Subcutaneous abdominal adipose tissue (tissue), 5 donors: ENCODE data around the gene EME1.
"Not testable (repeated sequence)": the region's sequence is repeated elsewhere in the genome, so short reads cannot be mapped to it uniquely, and the experiment has no call there.

Experiments used
- H3K27ac ChIP-seq: one replicate; pipeline ENCODE4 v1.7.0; 2013; ENCODE audit warnings: low read depth, mild to moderate bottlenecking, inconsistent platforms, low read length, moderate library complexity
- H3K27me3 ChIP-seq, 5 donors: one replicate each; pipeline ENCODE4 v1.7.0; 2013; ENCODE audit warnings: low read length in 5 of 5, inconsistent platforms in 1 of 5; ENCODE audit not compliant: control insufficient read depth in 5 of 5, insufficient read depth in 4 of 5
- H3K36me3 ChIP-seq, 5 donors: one replicate each; pipeline ENCODE4 v1.7.0; 2013; ENCODE audit warnings: low read length in 5 of 5; ENCODE audit not compliant: control insufficient read depth in 5 of 5, insufficient read depth in 5 of 5
- H3K4me1 ChIP-seq, 5 donors: one replicate each; pipeline ENCODE4 v1.7.0; 2013; ENCODE audit warnings: low read length in 5 of 5, mild to moderate bottlenecking in 3 of 5, moderate library complexity in 1 of 5; ENCODE audit not compliant: control insufficient read depth in 5 of 5, insufficient read depth in 5 of 5
- H3K4me3 ChIP-seq, 5 donors: one replicate each; pipeline ENCODE4 v1.7.0; 2013; ENCODE audit warnings: low read length in 5 of 5, low read depth in 1 of 5
- H3K9ac ChIP-seq, 5 donors: one replicate each; pipeline ENCODE4 v1.7.0; 2013; ENCODE audit warnings: low read length in 5 of 5, mild to moderate bottlenecking in 4 of 5, moderate library complexity in 3 of 5
- H3K9me3 ChIP-seq, 5 donors: one replicate each; pipeline ENCODE4 v1.7.0; 2013; ENCODE audit warnings: low read length in 5 of 5; ENCODE audit not compliant: control insufficient read depth in 5 of 5
- donor health status: healthy.
- donor health status: healthy.
- donor health status: healthy.
- donor health status: healthy.
- donor health status: healthy.

EME1 gene

GRCh38 chr17:50388728-50389127 lies 15.7 kb downstream of the EME1 start:
- no peak overlapping the region for H3K4me3 ChIP-seq

GRCh38 chr17:50389534-50389933 lies 16.5 kb downstream of the EME1 start:
- no peaks in the 10 kb centered on the region for H3K9me3 ChIP-seq
- no peak overlapping the region for H3K4me3 ChIP-seq
- no peak overlapping the region for H3K27ac ChIP-seq
- peaks cover 49 to 99% (median 97%) of the 10 kb centered on the region in 5 donors for H3K36me3 ChIP-seq
- H3K4me1 ChIP-seq = peaks cover 2 to 9% (median 5%) of the 10 kb centered on the region in 5 donors
- no peak overlapping the region for H3K9ac ChIP-seq
- no peaks in the 10 kb centered on the region for H3K27me3 ChIP-seq

More at GRCh38 chr17:50388728-50389127, 15.7 kb downstream of the EME1 start:
- Histone ChIP-seq H3K27me3 (no peaks in the 10 kb centered on the region), H3K9me3 (no peaks in the 10 kb centered on the region), H3K36me3 (peaks cover 44 to 99% (median 96%) of the 10 kb centered on the region in 5 donors), H3K4me1 (peaks cover 2 to 8% (median 5%) of the 10 kb centered on the region in 5 donors), H3K27ac (no peak overlapping the region), H3K9ac (peak overlapping the region in 1 of 5 donors; percentile 9)

- H3K36me3 ChIP-seq = peaks cover 35 to 74% (median 70%) of the 10 kb centered on the region in 5 donors
- no peak overlapping the region for H3K27ac ChIP-seq
- H3K4me3 ChIP-seq = no peak overlapping the region
- no peaks in the 10 kb centered on the region for H3K9me3 ChIP-seq
- H3K4me1 ChIP-seq = peaks cover 9 to 27% (median 23%) of the 10 kb centered on the region in 5 donors
- no peak overlapping the region for H3K9ac ChIP-seq
- no peaks in the 10 kb centered on the region for H3K27me3 ChIP-seq
These were observed 19.6 kb downstream of the EME1 start for GRCh38 chr17:50392621-50393020.

GRCh38 chr17:50393700-50394099 lies 20.7 kb downstream of the EME1 start:
- peaks cover 33 to 63% (median 59%) of the 10 kb centered on the region in 5 donors for H3K36me3 ChIP-seq

GRCh38 chr17:50394711-50395110 lies 21.7 kb downstream of the EME1 start:
- H3K9me3 ChIP-seq = no peaks in the 10 kb centered on the region

More at GRCh38 chr17:50393700-50394099, 20.7 kb downstream of the EME1 start:
- H3K9me3 ChIP-seq = no peaks in the 10 kb centered on the region
- H3K4me3 ChIP-seq = no peak overlapping the region
- H3K9ac ChIP-seq = no peak overlapping the region
- H3K27ac ChIP-seq = no peak overlapping the region
- no peaks in the 10 kb centered on the region for H3K27me3 ChIP-seq
- H3K4me1 ChIP-seq = peaks cover 9 to 30% (median 27%) of the 10 kb centered on the region in 5 donors

GRCh38 chr17:50396261-50397110 lies 23.5 kb downstream of the EME1 start:
- H3K36me3 ChIP-seq = peaks cover 16 to 36% (median 34%) of the 10 kb centered on the region in 5 donors
- H3K9me3 ChIP-seq = no peaks in the 10 kb centered on the region
- H3K4me1 ChIP-seq = peaks cover 9 to 30% (median 27%) of the 10 kb centered on the region in 5 donors
- H3K27ac ChIP-seq = peak overlapping the region; percentile 89
- peak overlapping the region; percentile 93 to 100 (median 99) for H3K9ac ChIP-seq
- peak overlapping the region; percentile 92 to 96 (median 93) for H3K4me3 ChIP-seq
- H3K27me3 ChIP-seq = no peaks in the 10 kb centered on the region

More at GRCh38 chr17:50394711-50395110, 21.7 kb downstream of the EME1 start:
- Histone ChIP-seq H3K9ac (peak overlapping the region in 1 of 5 donors; percentile 9), H3K4me1 (peaks cover 9 to 30% (median 27%) of the 10 kb centered on the region in 5 donors), H3K36me3 (peaks cover 28 to 53% (median 50%) of the 10 kb centered on the region in 5 donors), H3K27ac (no peak overlapping the region), H3K27me3 (no peaks in the 10 kb centered on the region), H3K4me3 (no peak overlapping the region)

- H3K9me3 ChIP-seq = no peaks in the 10 kb centered on the region
- peak within 1 kb of the TSS; percentile 93 to 100 (median 99) for H3K9ac ChIP-seq
- H3K4me1 ChIP-seq = peaks cover 9 to 30% (median 27%) of the 10 kb centered on the region in 5 donors
- no peaks in the 10 kb centered on the region for H3K27me3 ChIP-seq
- peak within 1 kb of the TSS; percentile 89 for H3K27ac ChIP-seq
- peak within 1 kb of the TSS; percentile 92 to 96 (median 93) for H3K4me3 ChIP-seq
- H3K36me3 ChIP-seq = peaks cover 15 to 28% (median 26%) of the 10 kb centered on the region in 5 donors
These were observed 24.3 kb downstream of the EME1 start, which contains the start of gene LRRC59 for GRCh38 chr17:50397111-50397918. LRRC59 (minus strand) TSS chr17:50397523; CDS start chr17:50397317, 206 bp downstream.

- Histone ChIP-seq H3K9ac (peak overlapping the region in 2 of 5 donors; percentile 99), H3K27me3 (no peaks in the 10 kb centered on the region), H3K9me3 (no peaks in the 10 kb centered on the region), H3K4me3 (peak overlapping the region; percentile 64 to 96 (median 93)), H3K27ac (no peak overlapping the region), H3K36me3 (peaks cover 14 to 22% (median 20%) of the 10 kb centered on the region in 5 donors), H3K4me1 (peaks cover 9 to 30% (median 27%) of the 10 kb centered on the region in 5 donors)
These were observed 24.9 kb downstream of the EME1 start for GRCh38 chr17:50397919-50398285.

- not testable (repeated sequence) for H3K27me3 ChIP-seq, H3K27ac ChIP-seq, H3K9ac ChIP-seq, H3K4me3 ChIP-seq, H3K9me3 ChIP-seq
- Histone ChIP-seq H3K36me3 (peaks cover 6 to 14% (median 12%) of the 10 kb centered on the region in 5 donors), H3K4me1 (peaks cover 9 to 30% (median 27%) of the 10 kb centered on the region in 5 donors)
These were observed 25.6 kb downstream of the EME1 start for GRCh38 chr17:50398672-50399071.
